GM04503 (cell line): Measurements from ENCODE around the gene NACA2.
"Not testable (repeated sequence)": the region's sequence is repeated elsewhere in the genome, so short reads cannot be mapped to it uniquely, and the experiment has no call there.

Experiments
- DNase-seq: peaks from one replicate; pipeline ENCODE4 v3.0.0-alpha.2; 2012; ENCODE audit warnings: low read depth

Gene NACA2

DNA sequence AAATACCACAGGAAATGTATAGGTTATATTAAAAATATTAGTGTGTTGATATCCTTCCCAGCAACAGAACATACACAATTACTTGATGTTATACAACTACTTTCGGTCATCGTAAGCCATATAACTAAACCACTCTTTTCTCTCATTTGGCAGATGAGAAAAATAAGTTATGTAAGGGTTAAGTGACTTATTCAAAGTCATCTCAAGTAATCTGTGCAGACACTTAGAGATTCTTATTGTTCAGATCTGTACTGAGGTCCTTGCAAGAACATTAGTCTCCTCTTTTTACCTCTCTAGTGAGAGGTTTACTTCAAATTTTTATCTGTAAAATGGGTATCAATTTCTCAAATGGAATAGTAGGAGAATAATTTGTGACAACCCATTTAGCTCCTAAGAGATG, 15.0 kb downstream of the NACA2 start:
- DNase-seq = no peak

DNA sequence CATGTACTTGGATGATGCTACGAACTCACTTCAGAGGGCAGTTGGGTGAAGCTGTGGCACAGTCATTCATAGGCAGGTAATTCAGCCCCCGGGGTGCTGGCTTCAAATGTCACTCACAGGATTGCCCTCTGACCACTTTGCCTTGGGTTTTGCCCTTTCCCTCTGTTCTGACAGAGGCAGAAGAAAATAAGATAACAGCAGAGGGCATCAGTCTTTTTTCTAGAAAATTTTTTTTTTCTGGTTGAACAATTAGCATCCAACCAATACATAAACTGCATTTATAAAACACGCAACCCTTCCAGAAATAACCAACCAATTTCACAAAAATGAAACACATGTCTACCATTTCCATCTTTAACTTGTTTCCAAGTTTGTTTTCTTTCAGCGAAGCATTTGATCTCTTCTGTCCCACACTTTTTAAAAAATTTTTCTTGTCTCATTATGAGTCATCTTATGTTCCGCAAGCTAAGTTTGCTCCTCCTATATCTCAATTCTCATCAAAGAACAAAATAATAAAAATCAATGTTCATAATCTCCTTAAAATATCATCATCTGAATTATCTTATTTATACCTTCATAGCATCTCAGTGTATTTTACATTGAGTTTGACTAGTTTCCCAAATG, 15.6 kb downstream of the NACA2 start:
- DNase-seq = no peak

DNA sequence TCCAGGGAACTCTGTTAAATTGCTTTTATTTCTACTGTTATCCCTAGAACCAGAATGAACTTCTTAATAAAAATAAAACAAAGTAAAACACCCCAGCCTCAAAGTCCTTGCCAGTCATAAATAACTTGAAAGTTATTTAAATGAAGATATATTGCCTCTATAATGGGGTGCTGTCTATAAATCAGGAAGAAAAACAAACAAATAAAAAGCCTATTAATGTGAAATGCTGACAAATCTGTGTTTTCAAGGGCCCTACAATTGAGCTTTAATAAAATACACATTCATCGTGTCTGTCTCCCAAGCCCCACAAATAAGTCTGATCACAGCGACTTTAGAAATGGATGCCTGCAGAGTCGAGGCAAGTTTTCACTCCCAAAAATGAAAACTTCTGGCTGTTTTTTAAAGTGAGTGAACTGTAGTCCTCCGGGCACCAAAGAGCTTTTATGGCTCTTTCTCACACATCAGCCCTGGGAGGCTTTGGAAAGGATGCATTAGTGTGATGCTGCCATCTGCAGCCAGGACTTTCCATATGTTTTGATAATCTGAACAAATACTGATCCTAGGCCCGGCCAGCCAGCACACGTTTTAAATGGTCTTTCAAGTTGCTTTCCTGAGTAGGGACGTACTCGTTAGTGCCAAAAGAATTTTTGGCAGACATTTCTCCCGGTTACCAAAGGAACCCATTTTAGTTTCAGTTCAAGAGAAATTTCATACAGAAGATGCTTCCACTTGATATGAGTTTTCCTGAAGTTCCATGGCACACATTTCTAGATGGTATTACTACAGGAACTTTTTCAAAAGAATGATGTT, 16.3 kb downstream of the NACA2 start:
- DNase-seq = no peak

DNA sequence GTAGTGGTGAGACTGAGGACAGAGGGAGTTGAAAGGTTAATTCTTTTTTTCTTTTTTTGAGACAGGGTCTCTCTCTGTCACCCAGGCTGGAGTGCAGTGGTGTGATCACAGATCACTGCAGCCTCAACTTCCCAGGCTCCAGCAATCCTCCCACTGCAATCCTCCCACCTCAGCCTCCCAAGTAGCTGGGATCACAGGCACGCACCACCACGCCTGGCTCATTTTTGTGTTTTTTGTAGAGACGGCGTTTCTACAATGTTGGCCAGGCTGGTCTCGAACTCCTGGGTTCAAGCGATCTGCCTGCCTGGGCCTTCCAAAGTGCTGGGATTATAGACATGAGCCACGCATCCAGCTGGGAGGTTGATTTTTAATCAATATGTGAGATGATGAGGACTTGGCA, 18.5 kb downstream of the NACA2 start:
- not testable (repeated sequence) for DNase-seq

DNA sequence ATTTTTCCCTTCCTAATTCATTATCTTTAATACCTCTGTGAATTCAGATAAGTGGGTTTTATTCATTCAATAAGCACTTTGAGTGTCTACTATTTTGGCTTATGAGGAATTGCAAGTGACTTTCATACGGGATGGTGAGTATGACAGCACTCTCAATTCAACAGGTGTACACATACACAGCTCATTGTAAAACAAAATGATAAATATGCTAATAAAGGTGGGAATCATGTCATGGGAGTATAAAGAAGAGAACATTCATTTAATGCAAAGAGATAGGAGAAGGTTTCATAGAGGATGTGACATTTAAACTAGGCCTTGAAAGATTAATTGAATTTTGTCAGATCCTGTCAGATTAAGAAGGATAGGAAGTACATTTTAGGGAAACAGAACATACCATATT, 19.4 kb downstream of the NACA2 start:
- no peak for DNase-seq

DNA sequence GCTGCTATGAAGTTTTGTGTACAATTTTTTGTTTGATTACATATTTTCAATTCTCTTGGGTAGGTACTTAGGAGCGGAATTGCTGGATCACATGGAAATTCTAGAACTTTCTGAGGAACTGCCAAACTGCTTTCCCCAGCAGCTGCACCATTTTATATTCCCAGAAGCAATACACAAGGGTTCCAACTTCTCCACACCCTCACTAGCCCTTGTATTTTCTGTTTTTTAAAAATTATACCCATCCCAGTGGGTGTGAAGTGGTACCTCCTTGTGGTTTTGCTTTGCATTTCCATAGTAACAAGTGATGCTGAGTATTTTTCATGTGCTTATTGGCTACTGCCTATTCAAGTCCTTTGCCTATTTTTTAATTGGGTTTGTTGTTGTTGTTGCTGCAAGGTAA, 20.9 kb downstream of the NACA2 start:
- no peak for DNase-seq

DNA sequence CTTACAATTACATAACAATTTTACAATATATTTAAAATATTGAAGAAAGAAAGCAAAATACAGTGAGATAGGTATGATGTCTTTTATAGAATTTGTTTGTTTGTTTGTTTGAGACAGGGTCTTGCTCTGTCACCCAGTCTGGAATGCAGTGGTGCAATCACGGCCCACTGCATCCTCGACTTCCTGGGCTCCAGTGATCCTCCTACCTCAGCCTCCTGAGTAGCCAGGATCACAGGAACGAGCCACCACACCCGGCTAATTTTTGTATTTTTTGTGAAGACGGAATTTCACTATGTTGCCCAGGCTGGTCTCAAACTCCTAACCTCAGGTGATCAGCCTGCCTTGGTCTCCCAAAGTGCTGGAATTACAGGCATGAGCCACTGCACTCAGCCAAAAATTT, 21.5 kb downstream of the NACA2 start:
- not testable (repeated sequence) for DNase-seq

DNA sequence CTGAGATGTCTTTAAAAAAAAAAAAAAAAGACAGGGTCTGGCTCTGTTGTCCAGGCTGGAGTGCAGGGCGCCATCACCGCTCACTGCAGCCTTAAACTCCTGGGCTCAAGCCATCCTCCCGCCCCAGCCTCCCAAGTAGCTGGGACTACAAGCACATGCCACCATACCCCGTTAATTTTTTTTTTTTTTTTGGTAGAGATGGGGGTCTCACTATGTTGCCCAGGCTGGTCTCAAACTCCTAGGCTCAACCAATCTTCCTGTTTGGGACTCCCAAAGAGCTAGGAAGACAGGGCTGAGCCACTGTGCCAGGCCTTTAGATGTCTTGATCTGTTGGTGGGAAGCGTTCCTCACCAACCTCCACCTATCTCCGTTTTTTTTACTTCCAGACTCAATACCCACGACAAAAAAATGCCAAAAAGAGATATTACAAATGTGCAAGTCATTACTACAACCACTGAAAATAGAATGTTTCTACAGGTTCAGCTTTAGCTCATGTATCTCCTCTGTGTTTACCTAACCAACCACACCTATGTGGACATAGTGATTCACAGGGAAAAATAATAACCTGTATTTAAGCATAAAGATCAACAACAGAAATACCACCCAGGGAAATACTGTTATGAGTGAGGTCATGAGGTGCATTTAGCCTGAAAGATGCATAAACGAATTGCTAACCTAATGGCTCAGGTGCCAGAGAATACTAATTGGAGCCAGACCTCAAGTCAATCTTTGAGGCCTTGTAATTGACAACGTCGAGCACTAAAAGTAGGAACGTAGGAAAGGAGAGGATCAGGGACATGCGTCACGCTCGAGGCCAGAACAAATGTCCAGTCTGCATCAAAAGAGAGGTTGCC, 22.6 kb downstream of the NACA2 start:
- DNase-seq = no peak

DNA sequence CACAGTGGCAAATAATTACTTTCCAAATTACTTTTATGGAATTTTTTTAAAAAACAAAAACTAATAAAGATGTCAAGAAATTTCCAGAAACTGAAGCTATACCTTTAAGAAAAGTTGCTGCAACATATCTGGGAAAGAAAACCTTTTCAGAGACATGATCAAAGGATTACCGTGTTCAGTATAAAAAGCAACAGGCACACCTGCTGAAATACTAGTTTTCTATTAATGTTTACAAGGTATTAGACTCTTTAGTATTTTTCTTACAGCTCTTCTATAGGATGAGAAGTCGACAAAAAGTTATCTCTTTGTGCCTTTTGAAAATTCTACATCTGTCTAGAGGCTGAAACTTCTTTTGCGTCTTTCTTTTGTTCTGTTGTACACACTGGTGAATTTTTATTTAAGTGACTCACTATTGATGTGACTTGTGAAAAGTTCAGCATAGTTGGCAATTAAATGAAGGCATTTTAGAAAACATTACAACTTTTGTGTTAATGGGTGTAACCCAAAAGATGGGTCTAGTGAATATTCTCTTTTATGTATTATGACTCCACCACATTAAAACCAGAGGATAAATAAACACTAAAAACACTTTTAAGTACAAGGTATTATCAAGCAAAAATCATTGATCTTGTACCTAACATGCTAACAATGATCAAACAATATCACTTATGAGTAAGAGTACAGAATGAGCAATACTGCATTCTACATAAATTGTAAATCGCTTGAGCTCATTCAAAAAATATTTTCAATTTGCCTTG, 23.8 kb downstream of the NACA2 start:
- DNase-seq = no peak

DNA sequence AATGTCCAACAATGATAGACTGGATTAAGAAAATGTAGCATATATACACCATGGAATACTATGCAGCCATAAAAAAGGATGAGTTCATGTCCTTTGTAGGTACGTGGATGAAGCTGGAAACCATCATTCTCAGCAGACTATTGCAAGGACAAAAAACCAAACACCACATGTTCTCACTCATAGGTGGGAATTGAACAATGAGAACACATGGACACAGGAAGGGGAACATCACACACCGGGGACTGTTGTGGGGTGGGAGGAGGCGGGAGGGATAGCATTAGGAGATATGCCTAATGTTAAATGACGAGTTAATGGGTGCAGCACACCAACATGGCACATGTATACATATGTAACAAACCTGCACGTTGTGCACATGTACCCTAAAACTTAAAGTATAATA, 24.6 kb downstream of the NACA2 start:
- not testable (repeated sequence) for DNase-seq

DNA sequence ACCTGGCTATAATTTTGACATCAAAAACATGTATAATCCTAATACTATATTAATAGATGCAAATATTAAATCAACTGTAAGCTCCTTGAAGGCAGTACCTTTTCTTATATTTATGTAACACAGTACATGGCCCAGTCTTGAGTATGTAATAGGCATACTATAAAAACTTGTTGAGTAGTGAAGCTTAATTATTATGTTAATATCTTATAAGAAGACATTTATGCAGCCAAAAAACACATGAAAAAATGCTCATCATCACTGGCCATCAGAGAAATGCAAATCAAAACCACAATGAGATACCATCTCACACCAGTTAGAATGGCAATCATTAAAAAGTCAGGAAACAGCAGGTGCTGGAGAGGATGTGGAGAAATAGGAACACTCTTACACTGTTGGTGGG, 25.2 kb downstream of the NACA2 start:
- DNase-seq = not testable (repeated sequence)

DNA sequence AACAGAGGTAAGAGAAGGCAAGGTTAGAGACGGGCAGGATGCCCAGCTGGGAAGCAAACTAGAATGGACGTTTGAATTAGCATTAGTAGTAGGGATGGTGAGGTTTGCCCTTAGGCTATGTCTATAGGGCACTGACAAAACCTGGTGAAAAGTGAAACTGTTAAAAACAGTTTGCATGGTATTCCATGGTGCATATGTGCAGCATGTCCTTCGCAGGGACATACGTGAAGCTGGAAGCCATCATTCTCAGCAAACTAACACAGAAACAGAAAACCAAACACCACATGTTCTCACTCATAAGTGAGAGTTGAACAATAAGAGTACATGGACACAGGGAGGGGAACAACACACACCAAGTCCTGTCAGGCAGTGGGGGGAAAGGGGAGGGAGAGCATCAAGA, 25.8 kb downstream of the NACA2 start:
- DNase-seq = no peak

DNA sequence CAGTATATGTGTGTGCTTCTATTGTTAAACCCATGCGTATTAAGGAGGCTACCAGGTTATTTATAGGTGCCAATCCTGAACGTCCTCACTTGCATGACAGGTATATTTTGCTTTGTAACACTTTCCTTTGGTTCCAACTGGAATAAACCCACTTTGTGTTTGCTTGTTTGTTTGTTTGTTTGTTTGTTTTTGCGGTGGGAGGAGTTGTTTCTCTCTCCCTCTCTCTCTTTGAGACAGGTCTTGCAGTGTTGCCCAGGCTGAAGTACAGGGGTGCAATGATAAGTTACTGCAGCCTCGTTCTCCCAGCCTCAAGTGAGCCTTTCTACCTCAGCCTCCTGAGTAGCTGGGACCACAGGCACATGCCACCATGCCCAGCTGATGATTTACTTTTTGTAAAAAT, 28.7 kb downstream of the NACA2 start:
- no peak for DNase-seq

DNA sequence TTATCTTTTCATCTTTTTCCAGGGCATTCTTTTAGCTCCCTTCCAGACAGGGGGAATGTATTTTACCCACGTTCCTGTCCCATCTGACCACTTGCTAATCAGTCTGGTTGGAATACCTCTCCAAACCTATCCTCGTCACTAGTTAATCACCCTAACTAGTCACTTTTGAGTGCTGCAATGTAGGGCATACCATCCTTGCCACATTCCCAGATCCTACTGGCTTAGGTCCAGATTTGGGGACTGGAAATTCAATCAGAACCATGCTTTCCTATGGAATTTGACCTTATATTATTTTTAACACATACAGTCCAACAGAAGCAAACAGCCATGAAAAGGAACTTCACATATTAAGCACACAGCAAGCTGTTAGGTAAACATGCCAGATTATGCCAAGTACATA, 29.7 kb downstream of the NACA2 start:
- no peak for DNase-seq

DNA sequence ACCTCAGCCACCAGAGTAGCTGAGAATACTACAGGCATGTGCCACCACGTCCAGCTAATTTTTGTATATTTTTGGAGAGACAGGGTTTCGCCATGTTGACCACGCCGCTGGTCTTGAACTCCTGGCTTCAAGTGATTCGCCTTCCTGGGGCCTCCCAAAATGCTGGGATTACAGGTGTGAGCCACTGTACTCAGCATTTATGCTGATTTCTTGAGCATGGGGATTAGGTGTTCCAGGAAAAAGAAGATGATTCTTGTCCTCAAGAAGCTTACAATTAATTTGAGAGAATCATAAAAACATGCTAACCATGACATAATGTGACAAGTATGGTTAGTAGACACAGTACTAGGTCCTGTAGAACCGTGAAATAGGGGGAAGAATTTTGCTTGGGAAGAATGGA, 30.9 kb downstream of the NACA2 start:
- DNase-seq = no peak

DNA sequence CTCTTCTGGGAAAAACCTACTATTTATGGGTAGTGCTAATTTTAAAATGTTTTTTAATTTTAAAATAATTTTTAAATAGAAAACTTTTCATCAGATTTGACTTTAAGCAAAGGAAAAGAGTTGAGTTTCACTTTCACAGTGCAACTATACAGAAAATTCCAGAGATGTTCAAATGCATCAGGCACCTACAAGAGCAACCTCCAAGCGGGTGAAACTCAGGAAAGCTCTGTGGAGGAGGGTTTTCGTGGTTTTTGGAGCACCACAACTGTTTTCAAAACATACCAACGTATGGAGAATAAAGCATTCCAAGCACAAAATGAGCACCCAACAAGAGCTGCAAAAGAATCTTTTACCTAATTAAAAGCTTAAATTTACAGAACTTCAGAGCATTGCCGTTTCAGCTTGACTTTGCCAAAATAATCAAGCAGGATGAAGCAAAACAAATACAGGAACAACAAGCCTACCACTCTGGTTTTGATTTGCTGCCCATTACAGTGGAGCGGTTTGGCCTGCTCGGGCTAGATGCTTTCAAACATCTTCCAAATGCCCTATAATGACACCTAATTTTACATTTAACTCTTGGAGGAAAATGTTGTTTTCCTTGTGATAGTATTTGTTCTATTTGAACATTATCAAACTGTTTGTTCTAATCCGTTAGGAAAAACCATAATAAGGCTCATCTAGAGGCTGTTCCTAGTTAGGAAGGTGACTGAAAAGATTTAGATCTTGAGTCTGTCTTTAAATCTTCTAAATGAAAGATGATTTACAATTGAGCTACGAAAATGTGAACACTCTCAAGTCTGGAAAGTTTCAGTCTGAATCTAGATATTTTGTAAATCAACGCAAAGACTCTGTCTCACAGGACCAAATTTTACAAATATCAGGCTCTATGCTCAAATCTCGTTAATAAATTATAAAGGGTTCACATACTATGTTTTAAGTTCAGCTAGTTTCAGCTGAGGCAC, 34.5 kb downstream of the NACA2 start:
- no peak for DNase-seq

DNA sequence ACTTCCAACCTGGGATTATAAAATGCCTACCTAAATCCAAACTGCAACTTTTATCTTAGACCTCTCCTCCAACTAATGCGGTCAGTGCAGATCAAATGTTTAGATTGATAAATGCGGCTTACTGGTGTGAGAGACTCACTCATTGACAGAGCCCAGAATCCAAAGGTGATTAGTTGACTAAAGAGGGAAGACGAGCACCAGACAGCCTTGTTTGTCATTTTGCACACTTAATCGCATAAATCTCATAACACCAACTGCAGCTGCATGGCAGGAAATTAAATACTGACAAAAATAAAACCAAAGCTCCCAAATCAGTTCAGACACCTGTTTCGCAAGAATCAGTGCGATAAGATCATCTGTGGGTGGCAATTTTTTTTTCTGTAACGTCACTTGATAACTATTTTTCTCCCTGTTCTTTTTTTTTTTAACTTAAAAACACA, 35.9 kb downstream of the NACA2 start:
- no peak for DNase-seq

DNA sequence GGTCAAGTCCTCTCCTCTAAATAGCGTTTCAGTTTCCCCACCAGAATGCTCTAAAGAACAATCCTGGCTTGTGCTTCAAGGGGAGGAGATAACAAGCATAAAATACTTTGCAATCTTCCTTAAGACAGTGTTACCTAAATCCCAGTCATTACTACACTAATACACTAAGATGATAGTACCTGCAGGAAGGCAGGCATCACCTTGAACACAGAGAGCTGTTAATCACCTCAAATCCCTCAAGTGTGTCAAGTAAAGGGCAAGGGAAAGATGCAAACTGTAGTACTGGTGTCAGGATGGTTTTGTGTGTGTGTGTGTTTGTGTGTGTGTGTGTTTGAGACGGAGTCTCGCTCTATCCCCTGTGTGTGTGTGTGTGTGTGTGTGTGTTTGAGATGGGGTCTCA, 36.8 kb downstream of the NACA2 start:
- no peak for DNase-seq

DNA sequence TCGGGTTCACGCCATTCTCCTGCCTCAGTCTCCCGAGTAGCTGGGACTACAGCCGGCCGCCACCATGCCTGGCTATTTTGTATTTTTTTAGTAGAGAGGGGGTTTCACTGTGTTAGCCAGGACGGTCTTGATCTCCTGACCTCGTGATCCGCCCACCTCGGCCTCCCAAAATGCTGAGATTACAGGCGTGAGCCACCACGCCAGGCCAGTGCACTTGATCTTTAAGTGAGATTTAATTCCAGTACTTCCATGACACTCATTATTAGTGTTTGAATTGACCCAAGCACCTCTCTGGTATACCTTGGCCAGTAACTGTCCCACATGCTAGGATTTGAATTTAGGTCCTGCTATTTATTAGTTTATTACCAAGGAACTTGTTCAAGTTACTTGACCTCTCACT, 38.5 kb downstream of the NACA2 start:
- DNase-seq = not testable (repeated sequence)

DNA sequence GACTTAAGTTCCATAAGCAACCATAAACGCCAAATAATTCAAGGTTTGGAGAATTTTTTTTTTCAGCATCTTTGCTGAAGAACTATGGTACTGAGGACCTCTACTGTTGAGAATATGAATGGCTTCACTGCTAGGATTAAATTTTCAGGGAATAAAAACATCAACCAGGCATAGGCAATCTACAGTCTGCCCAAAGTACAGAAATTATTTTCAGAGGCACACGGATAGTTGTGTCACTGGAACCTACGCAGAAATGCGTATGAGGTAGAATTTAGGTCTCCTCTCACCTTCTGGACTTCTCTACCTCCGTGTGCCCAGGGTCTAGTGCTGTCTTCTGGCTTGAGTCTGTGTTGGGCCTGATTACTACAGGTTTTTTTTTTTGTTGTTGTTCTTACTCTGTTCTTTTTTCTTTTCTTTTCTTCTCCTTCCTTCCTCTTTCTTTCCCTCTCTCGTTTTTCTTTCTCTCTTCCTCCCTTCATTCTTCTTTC, 39.7 kb downstream of the NACA2 start:
- peak; percentile 8 for DNase-seq

DNA sequence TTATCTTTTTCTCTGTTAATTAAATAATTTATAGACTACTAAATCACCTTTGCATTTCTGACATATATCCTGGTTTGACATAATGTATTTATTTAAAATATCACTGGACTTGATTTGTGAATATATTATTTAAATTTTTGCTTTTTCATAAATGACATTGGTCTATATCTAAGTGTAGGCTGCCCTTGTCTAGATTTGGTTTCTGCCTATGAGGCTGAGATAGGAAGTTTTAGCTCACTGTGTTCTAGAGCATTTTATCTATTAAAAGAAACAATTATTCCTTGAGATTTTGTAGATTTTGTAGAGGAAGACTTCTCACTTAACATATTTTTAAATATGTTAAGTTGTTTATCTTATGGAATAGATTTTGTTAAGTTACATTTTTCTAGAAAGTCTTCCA, 43.9 kb downstream of the NACA2 start:
- DNase-seq = no peak
